K562 (cell line): ENCODE results near the gene DHRS4L2. TPM values are rescaled to one million over a fixed set of nuclear protein-coding genes. Genes with fewer than 3 reads are reported as not detected.

Experiments used
- CEBPB ChIP-seq: fragments of 450-650 bp; IDR thresholded peaks from 2 replicates; pipeline ENCODE4 v1.6.1; 2016; ENCODE audit warnings: missing genetic modification characterization, missing compliant biosample characterization
- CREB3 ChIP-seq: fragments of 450-650 bp; conservative IDR thresholded peaks from 2 replicates; pipeline ENCODE4 v1.6.1; 2016; ENCODE audit warnings: missing genetic modification characterization, low read depth, mild to moderate bottlenecking, missing compliant biosample characterization, moderate library complexity
- FOXA1 ChIP-seq: fragments of 450-650 bp; IDR thresholded peaks from 2 replicates; pipeline ENCODE4 v1.6.1; 2016; ENCODE audit warnings: mild to moderate bottlenecking, borderline replicate concordance
- HOMEZ ChIP-seq: fragments of 250-450 bp; sonication (Bioruptor Pico); IDR thresholded peaks from 2 replicates; pipeline ENCODE4 v1.4.0; 2020; ENCODE audit warnings: mild to moderate bottlenecking, moderate library complexity
- KDM4B ChIP-seq, 2 experiments: fragments of 450-650 bp in 1 of 2; sonication (generic) in 1 of 2; IDR thresholded peaks; 2 replicates each; pipeline ENCODE4 v1.6.1; 2016 to 2017; ENCODE audit warnings: borderline replicate concordance in 2 of 2, antibody characterized with exemption in 1 of 2, low read depth in 1 of 2, mild to moderate bottlenecking in 1 of 2
- NUFIP1 ChIP-seq: fragments of 450-650 bp; IDR thresholded peaks from 2 replicates; pipeline ENCODE4 v1.6.1; 2018; ENCODE audit not compliant: partially characterized antibody
- PBX2 ChIP-seq, 2 experiments: IDR thresholded peaks in 1 of 2; conservative IDR thresholded peaks in 1 of 2; 2 replicates each; pipeline ENCODE4 v1.6.1; 2016; ENCODE audit warnings: low read depth in 2 of 2, mild to moderate bottlenecking in 1 of 2, missing compliant biosample characterization in 1 of 2, missing genetic modification characterization in 1 of 2, moderate library complexity in 1 of 2
- PHF21A ChIP-seq: fragments of 450-650 bp; IDR thresholded peaks from 2 replicates; pipeline ENCODE4 v1.6.1; 2017; ENCODE audit warnings: low read depth, borderline replicate concordance
- POLR2H ChIP-seq: IDR thresholded peaks from 2 replicates; pipeline ENCODE4 v1.6.1; 2016; ENCODE audit warnings: missing genetic modification characterization, low read depth, mild to moderate bottlenecking, control low read depth, missing compliant biosample characterization, moderate library complexity
- SIN3A ChIP-seq, 2 experiments: fragments of 150-350 bp in 1 of 2; IDR thresholded peaks; 2 replicates each; pipeline ENCODE4 v1.6.1; 2011 to 2016; ENCODE audit warnings: borderline replicate concordance in 2 of 2, low read depth in 2 of 2, low read length in 2 of 2, mild to moderate bottlenecking in 2 of 2, moderate library complexity in 2 of 2; ENCODE audit not compliant: control insufficient read depth in 1 of 2
- TAF9B ChIP-seq: fragments of 450-650 bp; IDR thresholded peaks from 2 replicates; pipeline ENCODE4 v1.6.1; 2018; ENCODE audit warnings: mild to moderate bottlenecking; ENCODE audit not compliant: partially characterized antibody
- TSC22D4 ChIP-seq: fragments of 450-650 bp; IDR thresholded peaks from 2 replicates; pipeline ENCODE4 v1.6.1; 2016; ENCODE audit warnings: missing genetic modification characterization, missing biosample characterization, control low read depth
- U2AF1 ChIP-seq: fragments of 200-400 bp; formaldehyde crosslinking; optimal IDR thresholded peaks from 2 replicates; pipeline ENCODE3; 2017; ENCODE audit warnings: mild to moderate bottlenecking, low read depth, low read length, moderate library complexity
- ZNF175 ChIP-seq: fragments of 200-800 bp; sonication (Bioruptor generic); IDR thresholded peaks from 2 replicates; pipeline ENCODE4 v1.6.1; 2016; ENCODE audit warnings: low read depth, mild to moderate bottlenecking, missing genetic modification characterization, missing compliant biosample characterization
- ZNF217 ChIP-seq: sonication (generic); formaldehyde crosslinking; IDR thresholded peaks from 2 replicates; pipeline ENCODE4 v1.8.0; 2022; ENCODE audit warnings: mild to moderate bottlenecking, missing genetic modification reagents
- ZNF224 ChIP-seq: sonication (generic); formaldehyde crosslinking; IDR thresholded peaks from 2 replicates; pipeline ENCODE4 v1.8.0; 2022; ENCODE audit warnings: mild to moderate bottlenecking, missing genetic modification reagents
- ZNF431 ChIP-seq: sonication (generic); formaldehyde crosslinking; IDR thresholded peaks from 2 replicates; pipeline ENCODE4 v1.8.0; 2022; ENCODE audit warnings: mild to moderate bottlenecking, missing genetic modification reagents
- ZNF436 ChIP-seq: fragments of 250-450, 450-650 bp; sonication (Bioruptor Pico); formaldehyde crosslinking; IDR thresholded peaks from 2 replicates; pipeline ENCODE4 v1.7.0; 2020; ENCODE audit warnings: mild to moderate bottlenecking
- ZNF780A ChIP-seq: fragments of 250-450 bp; sonication (Bioruptor Pico); IDR thresholded peaks from 2 replicates; pipeline ENCODE4 v1.5.0; 2021; ENCODE audit warnings: mild to moderate bottlenecking
- polyA plus RNA-seq, 8 experiments: library from polyadenylated mRNA; depleted of rRNA in 4 of 8; stranded (reverse) in 5 of 8; unstranded in 3 of 8; fragments of >200 nt; fragmentation: Nextera tagmentation in 2 of 8; fragmentation: Illumina TruSeq in 1 of 8; extraction: Ambion mirVana in 2 of 8; extraction: Trizol in 1 of 8; gene quantifications; 2 replicates each; pipeline versions ENCODE4 v1.2.1 to v1.2.3, GENCODE V29; 2011 to 2014; ENCODE audit warnings: inconsistent platforms in 1 of 8, missing spikeins in 1 of 8
- total RNA-seq, 7 experiments: library from RNA; depleted of rRNA in 6 of 7; stranded (reverse); fragments of >200 nt in 6 of 7; fragmentation: Illumina TruSeq in 2 of 7; extraction: Trizol in 2 of 7; gene quantifications; 2 replicates each; pipeline versions ENCODE4 v1.2.1 to v1.2.3, GENCODE V29; 2011 to 2021; ENCODE audit warnings: low replicate concordance in 1 of 7

The DHRS4L2 gene
- total and polyA plus RNA-seq, 9 of the 15 experiments (the other 6 are each of a cell fraction or from before 2014, with no cell fraction given): 2.3 to 13.7 (median 8.1) TPM

GRCh38 chr14:23953464-23954278 lies 35.1 kb upstream of the DHRS4L2 start, which contains the start of gene DHRS4 (continued):
- TF ChIP-seq ZNF217 (CRISPR knock-in tag) (no peak), SIN3A (IDR thresholded peaks at IDR 0.05; ENCODE audit: borderline replicate concordance in 2 of 2, control insufficient read depth in 1 of 2, low read depth in 2 of 2, low read length in 2 of 2) (no peak), ZNF224 (no peak), PBX2 (CRISPR knock-in tag; IDR thresholded peaks at IDR 0.05; ENCODE audit: low read depth) (no peak), PBX2 (tag; conservative IDR thresholded peaks at IDR 0.05; ENCODE audit: low read depth) (no peak), ZNF780A (CRISPR knock-in tag) (no peak), FOXA1 (no peak), ZNF175 (no peak), TSC22D4 (tag) (no peak), HOMEZ (CRISPR knock-in tag) (no peak), PHF21A (no peak), U2AF1 (no peak), POLR2H (tag) (no peak), ZNF436 (CRISPR knock-in tag) (no peak), ZNF431 (CRISPR knock-in tag) (no peak), TAF9B (no peak), NUFIP1 (no peak), KDM4B (IDR thresholded peaks at IDR 0.05; ENCODE audit: borderline replicate concordance in 2 of 2, low read depth in 1 of 2) (no peak), CEBPB (tag) (no peak), CREB3 (tag) (no peak)
